Thyroid gland (tissue), 4 donors: Measurements from ENCODE around the gene AQP7. TPM values are rescaled to one million over a fixed set of nuclear protein-coding genes. Genes with fewer than 3 reads are reported as not detected.
A peak's percentile ranks its signal among the peaks of the same experiment; 100 is the strongest.

ENCODE experiments used
- DNase-seq, 2 donors: peaks; one replicate each; pipeline ENCODE4 v3.0.0-alpha.2; 2019
- H3K27ac ChIP-seq, 3 donors: fragments of 200-600 bp; sonication (generic); 1 replicate in 2 of 3; 2 replicates in 1 of 3; pipeline ENCODE4 v1.5.1; 2016 to 2019; ENCODE audit warnings: mild to moderate bottlenecking in 1 of 3, moderate library complexity in 1 of 3
- H3K27me3 ChIP-seq: fragments of 200-600 bp; sonication (generic); one replicate; pipeline ENCODE4 v1.5.1; 2019
- H3K36me3 ChIP-seq, 2 donors: fragments of 200-600 bp; sonication (generic); one replicate each; pipeline ENCODE4 v1.5.1; 2016 to 2019
- H3K4me1 ChIP-seq, 2 donors: fragments of 200-600 bp; sonication (generic); one replicate each; pipeline ENCODE4 v1.5.1; 2017 to 2019
- H3K4me3 ChIP-seq, 3 donors: fragments of 200-600 bp; sonication (generic); replicated peaks in 1 of 3; 1 replicate in 2 of 3; 2 replicates in 1 of 3; pipeline ENCODE4 v1.5.1; 2016; ENCODE audit warnings: mild to moderate bottlenecking in 1 of 3
- H3K9me3 ChIP-seq: fragments of 200-600 bp; sonication (generic); one replicate; pipeline ENCODE4 v1.5.1; 2017
- POLR2A ChIP-seq, 2 donors: fragments of 450-650 bp; IDR thresholded peaks; one replicate each; pipeline ENCODE4 v1.6.1; 2017; ENCODE audit warnings: antibody characterized with exemption in 2 of 2, mild to moderate bottlenecking in 2 of 2, moderate library complexity in 1 of 2
- WGBS, 2 donors: methylation state at CpG; one replicate each; pipeline ENCODE4 v1.1.5; 2017; 5-methylcytosine and 5-hydroxymethylcytosine counted together
- intact Hi-C: fragments of 100-400 bp; cut with DNase I; formaldehyde crosslinking; loops from one replicate; pipeline ENCODE4 v1.15.1; 2023
- total RNA-seq, 4 donors: library from RNA; depleted of rRNA; stranded (reverse); fragments of >200 nt; gene quantifications; one replicate each; pipeline ENCODE4 v1.2.3, GENCODE V29; 2016
- TF ChIP-seq, protein P1 (sequence below), 6 experiments: fragments of 200-600 bp in 3 of 6; fragments of 450-650 bp in 3 of 6; sonication (generic) in 3 of 6; IDR thresholded peaks; one replicate each; pipeline ENCODE4 v1.5.1; 2016 to 2019; ENCODE audit warnings: antibody characterized with exemption in 6 of 6, mild to moderate bottlenecking in 2 of 6, inconsistent platforms in 1 of 6, moderate library complexity in 1 of 6

AQP7 gene
- total RNA-seq, 4 donors from 2014 or later, result 1.9 to 4.7 (median 2.5) TPM

DNA sequence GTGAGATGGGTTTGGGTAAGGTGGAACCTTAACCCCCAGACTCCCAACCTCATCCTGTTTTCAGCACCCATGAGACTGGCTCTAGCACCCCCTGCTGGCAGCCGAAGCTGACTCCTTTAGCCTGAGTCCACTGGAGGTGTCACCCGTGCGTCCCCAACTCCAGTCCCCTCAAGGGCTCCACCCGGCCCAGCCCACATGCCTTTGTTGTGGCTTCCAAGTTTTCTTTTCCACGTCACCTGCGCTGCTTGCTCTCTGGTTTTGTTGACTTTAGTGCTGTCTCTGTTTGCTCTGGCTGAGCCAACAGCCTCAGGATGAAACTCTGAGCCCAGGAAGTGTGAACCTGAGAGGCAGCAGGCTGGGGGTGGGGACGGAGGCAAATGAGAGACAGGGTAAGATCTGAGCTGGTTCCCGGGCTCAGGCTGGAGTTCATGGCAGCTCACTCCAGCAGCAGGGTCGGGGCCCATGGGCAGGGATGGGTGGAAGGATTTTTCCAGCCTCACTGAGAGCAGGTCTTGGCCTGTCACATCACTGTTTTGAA lies 13.2 kb upstream of the AQP7 start:
- Histone ChIP-seq H3K27ac (peak overlapping the region in 1 of 3 donors; percentile 51), H3K9me3 (no peaks in the 10 kb centered on the region), H3K27me3 (no peaks in the 10 kb centered on the region), H3K4me1 (peaks cover 13 to 18% of the 10 kb centered on the region in 2 donors), H3K4me3 (no peak overlapping the region), H3K36me3 (no peaks in the 10 kb centered on the region)
- peak; percentile 92 to 93 for DNase-seq
- intact Hi-C loops, result loop anchor here (2.0 kb wide), 1 partner anchor 41 kb away; no protein-coding TSS in a partner anchor
- WGBS, 2 donors, result 10% methylated on average over 6 to 9 of the region's 9 CpGs
- TF ChIP-seq, protein P1, sequence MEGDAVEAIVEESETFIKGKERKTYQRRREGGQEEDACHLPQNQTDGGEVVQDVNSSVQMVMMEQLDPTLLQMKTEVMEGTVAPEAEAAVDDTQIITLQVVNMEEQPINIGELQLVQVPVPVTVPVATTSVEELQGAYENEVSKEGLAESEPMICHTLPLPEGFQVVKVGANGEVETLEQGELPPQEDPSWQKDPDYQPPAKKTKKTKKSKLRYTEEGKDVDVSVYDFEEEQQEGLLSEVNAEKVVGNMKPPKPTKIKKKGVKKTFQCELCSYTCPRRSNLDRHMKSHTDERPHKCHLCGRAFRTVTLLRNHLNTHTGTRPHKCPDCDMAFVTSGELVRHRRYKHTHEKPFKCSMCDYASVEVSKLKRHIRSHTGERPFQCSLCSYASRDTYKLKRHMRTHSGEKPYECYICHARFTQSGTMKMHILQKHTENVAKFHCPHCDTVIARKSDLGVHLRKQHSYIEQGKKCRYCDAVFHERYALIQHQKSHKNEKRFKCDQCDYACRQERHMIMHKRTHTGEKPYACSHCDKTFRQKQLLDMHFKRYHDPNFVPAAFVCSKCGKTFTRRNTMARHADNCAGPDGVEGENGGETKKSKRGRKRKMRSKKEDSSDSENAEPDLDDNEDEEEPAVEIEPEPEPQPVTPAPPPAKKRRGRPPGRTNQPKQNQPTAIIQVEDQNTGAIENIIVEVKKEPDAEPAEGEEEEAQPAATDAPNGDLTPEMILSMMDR (IDR thresholded peaks at IDR 0.05), result peak; percentile 48 to 85 (median 79)
- TF ChIP-seq POLR2A (IDR thresholded peaks at IDR 0.05), result no peak

DNA sequence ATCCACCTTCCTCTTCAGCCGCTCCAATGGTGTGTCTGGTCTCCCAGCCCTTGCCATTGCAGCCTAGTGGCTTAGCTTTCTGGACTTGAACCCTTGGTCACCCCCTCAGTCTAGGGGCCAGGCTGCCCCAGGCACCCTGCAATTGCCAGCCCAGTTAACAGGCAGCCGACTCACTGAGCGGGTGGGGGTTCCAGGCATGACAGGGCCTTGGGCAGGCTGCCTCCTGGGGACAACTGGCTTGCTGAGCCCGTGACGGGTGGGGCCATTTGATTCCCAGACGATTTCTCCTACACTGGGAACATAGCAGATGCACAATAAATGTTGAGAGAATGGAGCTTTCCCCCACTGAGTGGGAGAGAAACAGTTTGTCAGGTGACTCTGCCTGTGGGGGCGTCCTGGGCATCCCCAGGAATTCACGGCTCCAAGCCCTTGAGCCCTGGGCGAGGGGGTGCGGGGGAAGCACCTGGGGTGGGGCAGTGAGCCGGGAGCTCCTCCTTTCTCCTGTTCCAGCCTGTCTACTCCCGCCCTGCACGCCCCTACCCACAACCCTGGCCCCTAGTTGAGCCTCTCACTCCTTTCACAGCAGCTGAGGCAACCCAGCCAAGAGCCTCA lies 12.6 kb upstream of the AQP7 start:
- intact Hi-C loops, result no loop called here
- no peak overlapping the region for H3K4me3 ChIP-seq
- TF ChIP-seq, protein P1 (IDR thresholded peaks at IDR 0.05), result no peak
- TF ChIP-seq POLR2A (IDR thresholded peaks at IDR 0.05), result no peak
- peaks cover 13 to 18% of the 10 kb centered on the region in 2 donors for H3K4me1 ChIP-seq
- H3K27me3 ChIP-seq, result no peaks in the 10 kb centered on the region
- no peaks in the 10 kb centered on the region for H3K36me3 ChIP-seq
- H3K27ac ChIP-seq, result peak overlapping the region in 1 of 3 donors; percentile 25
- DNase-seq, result no peak
- no peaks in the 10 kb centered on the region for H3K9me3 ChIP-seq
- 51 to 52% methylated on average over 10 to 12 of the region's 13 CpGs for WGBS, 2 donors

DNA sequence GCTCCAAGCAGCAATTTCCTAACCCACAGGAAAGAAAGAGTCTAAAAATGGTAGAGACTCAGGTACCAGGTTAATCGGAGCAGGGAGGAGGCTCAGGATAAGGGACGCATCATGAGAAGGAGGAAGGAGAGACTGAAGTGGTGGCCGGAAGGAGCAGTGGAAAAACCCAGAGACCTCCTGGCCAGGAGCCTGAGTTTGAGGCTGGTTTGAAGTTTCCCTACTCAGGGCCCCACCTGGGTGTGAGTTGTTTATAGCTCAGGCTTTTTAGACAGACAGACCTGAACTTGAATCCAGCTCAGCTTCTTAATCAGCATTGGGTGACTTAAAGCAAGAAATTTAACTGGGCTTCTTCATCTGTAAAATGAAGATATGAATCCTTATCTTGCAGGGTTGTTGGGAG lies 11.9 kb upstream of the AQP7 start:
- 59 to 73% methylated on average over 3 of the region's 3 CpGs for WGBS, 2 donors
- Histone ChIP-seq H3K4me1 (peaks cover 13 to 18% of the 10 kb centered on the region in 2 donors), H3K4me3 (no peak overlapping the region), H3K27ac (no peak overlapping the region), H3K36me3 (no peaks in the 10 kb centered on the region), H3K27me3 (no peaks in the 10 kb centered on the region), H3K9me3 (no peaks in the 10 kb centered on the region)
- TF ChIP-seq, protein P1 (IDR thresholded peaks at IDR 0.05), result no peak
- no peak for TF ChIP-seq POLR2A (IDR thresholded peaks at IDR 0.05)
- DNase-seq, result peak in 1 of 2 donors; percentile 22
- intact Hi-C loops, result no loop called here

DNA sequence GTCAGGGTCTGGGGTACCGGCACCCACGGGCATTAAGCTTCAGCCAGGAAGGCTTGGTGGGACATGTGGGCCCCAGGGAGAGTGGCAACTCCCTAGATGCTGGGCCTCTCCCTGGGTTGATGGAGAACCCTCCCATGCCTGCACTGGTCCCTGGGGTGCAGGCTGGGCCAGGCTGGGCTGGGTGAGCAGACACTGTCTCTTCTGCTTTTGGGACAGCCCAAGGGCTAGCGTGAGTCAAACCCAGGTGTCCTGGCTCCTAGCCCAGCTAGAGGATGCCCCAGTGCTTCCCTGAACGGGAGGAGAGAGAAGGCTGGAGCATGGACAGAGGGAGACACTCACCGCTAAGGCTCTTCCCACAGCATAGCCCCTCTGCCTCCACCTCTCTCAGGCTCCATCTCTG lies 5.7 kb upstream of the AQP7 start:
- no peak for DNase-seq
- Histone ChIP-seq H3K27me3 (no peaks in the 10 kb centered on the region), H3K9me3 (no peaks in the 10 kb centered on the region), H3K36me3 (no peaks in the 10 kb centered on the region), H3K4me1 (peaks cover 0 to 5% of the 10 kb centered on the region in 2 donors), H3K27ac (no peak overlapping the region), H3K4me3 (no peak overlapping the region)
- TF ChIP-seq POLR2A (IDR thresholded peaks at IDR 0.05), result no peak
- TF ChIP-seq, protein P1 (IDR thresholded peaks at IDR 0.05), result no peak
- intact Hi-C loops, result no loop called here
- WGBS, 2 donors, result 70 to 73% methylated on average over 3 to 5 of the region's 5 CpGs

DNA sequence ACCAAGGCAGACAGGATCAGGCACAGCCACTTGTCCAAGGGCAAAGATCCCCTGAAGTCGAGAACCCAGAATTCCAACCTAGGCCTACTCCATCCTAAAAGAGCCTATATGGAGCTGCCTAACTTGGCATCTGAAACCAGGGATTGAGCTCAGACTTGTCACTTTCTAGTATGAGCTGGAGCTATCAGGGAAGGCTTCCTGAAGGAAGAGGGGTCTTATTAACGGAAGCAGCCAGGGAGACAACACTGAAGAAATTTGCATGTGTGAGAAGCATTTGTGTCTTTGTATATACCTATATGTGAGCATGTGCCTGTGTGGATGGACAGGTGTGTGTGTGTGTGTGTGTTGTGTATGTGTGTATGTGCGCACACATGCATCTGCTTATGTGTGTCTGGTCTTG lies 4.7 kb upstream of the AQP7 start:
- TF ChIP-seq, protein P1 (IDR thresholded peaks at IDR 0.05), result no peak
- TF ChIP-seq POLR2A (IDR thresholded peaks at IDR 0.05), result no peak
- no peak for DNase-seq
- Histone ChIP-seq H3K27me3 (no peaks in the 10 kb centered on the region), H3K9me3 (no peaks in the 10 kb centered on the region), H3K36me3 (no peaks in the 10 kb centered on the region), H3K4me1 (peaks cover 0 to 7% of the 10 kb centered on the region in 2 donors), H3K4me3 (no peak overlapping the region), H3K27ac (no peak overlapping the region)
- 97 to 98% methylated on average over 3 of the region's 3 CpGs for WGBS, 2 donors
- intact Hi-C loops, result no loop called here
